Type B pancreatic cell (in vitro differentiated cells): ENCODE data around the gene ZSWIM3. TPM values are rescaled to one million over a fixed set of nuclear protein-coding genes. Genes with fewer than 3 reads are reported as not detected.

Source experiments
- DNase-seq: peaks from one replicate; pipeline ENCODE4 v3.0.0; 2021; ENCODE audit warnings: mixed read lengths; ENCODE audit not compliant: unreplicated experiment; ENCODE audit errors: extremely low spot score
- H3K27ac Mint-ChIP-seq: 2 replicates; pipeline ENCODE4 v1.8.0; 2021; ENCODE audit warnings: mild to moderate bottlenecking, mixed read lengths
- H3K27me3 Mint-ChIP-seq: 2 replicates; pipeline ENCODE4 v1.8.0; 2021; ENCODE audit warnings: mixed read lengths
- H3K36me3 Mint-ChIP-seq: 2 replicates; pipeline ENCODE4 v1.8.0; 2021; ENCODE audit warnings: mixed read lengths
- H3K4me1 Mint-ChIP-seq: one replicate; pipeline ENCODE4 v1.8.0; 2021; ENCODE audit warnings: mixed read lengths; ENCODE audit not compliant: unreplicated experiment
- H3K4me3 Mint-ChIP-seq: 2 replicates; pipeline ENCODE4 v1.8.0; 2021; ENCODE audit warnings: mild to moderate bottlenecking, mixed read lengths
- H3K9me3 Mint-ChIP-seq: 2 replicates; pipeline ENCODE4 v1.8.0; 2021; ENCODE audit warnings: mixed read lengths
- CTCF ChIP-seq: fragments of 200-600 bp; sonication (generic); conservative IDR thresholded peaks from 2 replicates; pipeline ENCODE4 v1.5.0; 2021; ENCODE audit warnings: antibody characterized with exemption, mild to moderate bottlenecking
- total RNA-seq: library from RNA; stranded (reverse); gene quantifications from 2 replicates; pipeline ENCODE4 v1.2.1, GENCODE V29; 2021; ENCODE audit warnings: low replicate concordance

Gene ZSWIM3
- total RNA-seq, 1 donor from 2014 or later: 4.7 TPM

GRCh38 chr20:45848421-45848820 is 9.0 kb upstream of the ZSWIM3 start:
- Mint-ChIP-seq H3K27ac (no peak overlapping the region), H3K9me3 (no peaks in the 10 kb centered on the region), H3K4me3 (no peak overlapping the region), H3K4me1 (no peaks in the 10 kb centered on the region), H3K27me3 (no peaks in the 10 kb centered on the region), H3K36me3 (peaks cover 4% of the 10 kb centered on the region)
- no peak for TF ChIP-seq CTCF
- DNase-seq: no peak

- no peak overlapping the region for H3K4me3 Mint-ChIP-seq
- H3K4me1 Mint-ChIP-seq: no peaks in the 10 kb centered on the region
- TF ChIP-seq CTCF: no peak
- H3K36me3 Mint-ChIP-seq: peaks cover 4% of the 10 kb centered on the region
- H3K27me3 Mint-ChIP-seq: no peaks in the 10 kb centered on the region
- no peak for DNase-seq
- H3K27ac Mint-ChIP-seq: no peak overlapping the region
- H3K9me3 Mint-ChIP-seq: no peaks in the 10 kb centered on the region
Observed at GRCh38 chr20:45848969-45849582, 8.3 kb upstream of the ZSWIM3 start.

GRCh38 chr20:45850238-45850637 is 7.2 kb upstream of the ZSWIM3 start:
- Mint-ChIP-seq H3K27ac (no peak overlapping the region), H3K4me1 (no peaks in the 10 kb centered on the region), H3K36me3 (no peaks in the 10 kb centered on the region), H3K4me3 (no peak overlapping the region), H3K9me3 (no peaks in the 10 kb centered on the region), H3K27me3 (no peaks in the 10 kb centered on the region)
- no peak for TF ChIP-seq CTCF
- no peak for DNase-seq

- Mint-ChIP-seq H3K27me3 (no peaks in the 10 kb centered on the region), H3K4me3 (no peak overlapping the region), H3K4me1 (no peaks in the 10 kb centered on the region), H3K27ac (no peak overlapping the region), H3K9me3 (no peaks in the 10 kb centered on the region), H3K36me3 (no peaks in the 10 kb centered on the region)
- no peak for TF ChIP-seq CTCF
- DNase-seq: no peak
Observed at GRCh38 chr20:45850926-45851325, 6.5 kb upstream of the ZSWIM3 start.

GRCh38 chr20:45851501-45851900 is 5.9 kb upstream of the ZSWIM3 start:
- no peaks in the 10 kb centered on the region for H3K27me3 Mint-ChIP-seq
- no peak for TF ChIP-seq CTCF

GRCh38 chr20:45852326-45852725 is 5.1 kb upstream of the ZSWIM3 start:
- Mint-ChIP-seq H3K36me3 (no peaks in the 10 kb centered on the region), H3K27me3 (no peaks in the 10 kb centered on the region), H3K4me1 (peaks cover 6% of the 10 kb centered on the region), H3K4me3 (no peak overlapping the region), H3K9me3 (no peaks in the 10 kb centered on the region), H3K27ac (no peak overlapping the region)
- DNase-seq: no peak
- no peak for TF ChIP-seq CTCF

More at GRCh38 chr20:45851501-45851900, 5.9 kb upstream of the ZSWIM3 start:
- peaks cover 2% of the 10 kb centered on the region for H3K4me1 Mint-ChIP-seq
- H3K4me3 Mint-ChIP-seq: no peak overlapping the region
- no peak overlapping the region for H3K27ac Mint-ChIP-seq
- no peaks in the 10 kb centered on the region for H3K36me3 Mint-ChIP-seq
- no peaks in the 10 kb centered on the region for H3K9me3 Mint-ChIP-seq
- no peak for DNase-seq
